ENCODE data around the gene GNG3. TPM values are rescaled to one million over a fixed set of nuclear protein-coding genes. Genes with fewer than 3 reads are reported as not detected.
A peak's percentile ranks its signal among the peaks of the same experiment; 100 is the strongest.
"Not testable (repeated sequence)": the region's sequence is repeated elsewhere in the genome, so short reads cannot be mapped to it uniquely, and the experiment has no call there.

The GNG3 gene
- not detected for total RNA-seq

GRCh38 chr11:62707277-62707861, at the start of gene GNG3, which contains the start of gene BSCL2:
TSS of gene GNG3 (plus strand) at chr11:62707676. CDS start at chr11:62708296, 620 bp downstream.
TSS of gene BSCL2 (minus strand) at chr11:62707424. CDS start at chr11:62707195, 229 bp downstream.
- DNase-seq (ENCODE audit: low spot score): no peak
- peak within 1 kb of the TSS; percentile 93 for H3K4me3 Mint-ChIP-seq
- H3K9me3 Mint-ChIP-seq: no peaks in the 10 kb centered on the region
- peak within 1 kb of the TSS; percentile 91 to 99 for H3K27ac Mint-ChIP-seq
- H3K4me1 Mint-ChIP-seq (ENCODE audit: low read depth in 2 of 2): peaks cover 44 to 49% of the 10 kb centered on the region in 2 donors
- no peaks in the 10 kb centered on the region for H3K27me3 Mint-ChIP-seq
- no peak for ATAC-seq
- H3K36me3 Mint-ChIP-seq: peaks cover 5% of the 10 kb centered on the region

GRCh38 chr11:62664405-62665074, 42.9 kb upstream of the GNG3 start:
- ATAC-seq (peak; percentile 20 to 64), DNase-seq (ENCODE audit: low spot score) (no peak)
- H3K36me3 Mint-ChIP-seq: peaks cover 17% of the 10 kb centered on the region
- H3K27ac Mint-ChIP-seq: peak overlapping the region; percentile 89 to 94
- no peaks in the 10 kb centered on the region for H3K27me3 Mint-ChIP-seq
- H3K4me1 Mint-ChIP-seq (ENCODE audit: low read depth in 2 of 2): peaks cover 23% of the 10 kb centered on the region in 2 donors
- peak overlapping the region; percentile 96 for H3K4me3 Mint-ChIP-seq
- no peaks in the 10 kb centered on the region for H3K9me3 Mint-ChIP-seq

- ATAC-seq (peak; percentile 95 to 97), DNase-seq (ENCODE audit: low spot score) (peak; percentile 96)
- Mint-ChIP-seq H3K27ac (peak within 1 kb of the TSS; percentile 89 to 94), H3K9me3 (no peaks in the 10 kb centered on the region), H3K27me3 (no peaks in the 10 kb centered on the region), H3K4me1 (ENCODE audit: low read depth in 2 of 2) (peaks cover 23% of the 10 kb centered on the region in 2 donors), H3K4me3 (peak within 1 kb of the TSS; percentile 96), H3K36me3 (peaks cover 17% of the 10 kb centered on the region)
These were observed 42.3 kb upstream of the GNG3 start, which contains the start of the genes C11orf98 and CSKMT for GRCh38 chr11:62665075-62665598. TSS of gene C11orf98 (minus strand) at chr11:62665210. CDS start at chr11:62665169, 41 bp downstream. TSS of gene CSKMT (plus strand) at chr11:62665312. CDS start at chr11:62665880, 568 bp downstream.

GRCh38 chr11:62665599-62666258, 41.7 kb upstream of the GNG3 start:
- Mint-ChIP-seq H3K4me3 (peak overlapping the region; percentile 96), H3K27ac (peak overlapping the region; percentile 89 to 94), H3K9me3 (no peaks in the 10 kb centered on the region), H3K4me1 (ENCODE audit: low read depth in 2 of 2) (peaks cover 25 to 28% of the 10 kb centered on the region in 2 donors), H3K27me3 (no peaks in the 10 kb centered on the region), H3K36me3 (peaks cover 17% of the 10 kb centered on the region)
- peak; percentile 42 to 55 for ATAC-seq
- no peak for DNase-seq (ENCODE audit: low spot score)

GRCh38 chr11:62666259-62666926, 41.1 kb upstream of the GNG3 start:
- peaks cover 17% of the 10 kb centered on the region for H3K36me3 Mint-ChIP-seq
- peak overlapping the region; percentile 96 for H3K4me3 Mint-ChIP-seq
- no peaks in the 10 kb centered on the region for H3K27me3 Mint-ChIP-seq
- ATAC-seq: no peak
- no peak for DNase-seq (ENCODE audit: low spot score)
- peaks cover 31 to 34% of the 10 kb centered on the region in 2 donors for H3K4me1 Mint-ChIP-seq (ENCODE audit: low read depth in 2 of 2)
- no peaks in the 10 kb centered on the region for H3K9me3 Mint-ChIP-seq
- peak overlapping the region; percentile 89 to 94 for H3K27ac Mint-ChIP-seq

- no peaks in the 10 kb centered on the region for H3K27me3 Mint-ChIP-seq
- H3K4me1 Mint-ChIP-seq (ENCODE audit: low read depth in 2 of 2): peaks cover 33 to 35% of the 10 kb centered on the region in 2 donors
- peak overlapping the region; percentile 96 for H3K4me3 Mint-ChIP-seq
- no peaks in the 10 kb centered on the region for H3K9me3 Mint-ChIP-seq
- DNase-seq (ENCODE audit: low spot score) (no peak), ATAC-seq (no peak)
- peak overlapping the region; percentile 89 to 94 for H3K27ac Mint-ChIP-seq
- peaks cover 16% of the 10 kb centered on the region for H3K36me3 Mint-ChIP-seq
These were observed 40.0 kb upstream of the GNG3 start for GRCh38 chr11:62667460-62667859.

GRCh38 chr11:62669420-62670161, 37.9 kb upstream of the GNG3 start:
- H3K9me3 Mint-ChIP-seq: no peaks in the 10 kb centered on the region
- ATAC-seq (no peak), DNase-seq (ENCODE audit: low spot score) (no peak)
- H3K27ac Mint-ChIP-seq: peak overlapping the region; percentile 91 to 96
- H3K36me3 Mint-ChIP-seq: peaks cover 9% of the 10 kb centered on the region
- peak overlapping the region; percentile 94 for H3K4me3 Mint-ChIP-seq
- H3K4me1 Mint-ChIP-seq (ENCODE audit: low read depth in 2 of 2): peaks cover 25 to 33% of the 10 kb centered on the region in 2 donors
- no peaks in the 10 kb centered on the region for H3K27me3 Mint-ChIP-seq

- Mint-ChIP-seq H3K4me3 (peak overlapping the region; percentile 94), H3K27me3 (no peaks in the 10 kb centered on the region), H3K9me3 (no peaks in the 10 kb centered on the region), H3K27ac (peak overlapping the region; percentile 91 to 96), H3K36me3 (peaks cover 14% of the 10 kb centered on the region), H3K4me1 (ENCODE audit: low read depth in 2 of 2) (peaks cover 28 to 34% of the 10 kb centered on the region in 2 donors)
- DNase-seq (ENCODE audit: low spot score) (no peak), ATAC-seq (peak; percentile 33 to 45)
These were observed 36.3 kb upstream of the GNG3 start for GRCh38 chr11:62671236-62671607.

- H3K4me3 Mint-ChIP-seq: peak within 1 kb of the TSS; percentile 94
- H3K36me3 Mint-ChIP-seq: peaks cover 13% of the 10 kb centered on the region
- H3K9me3 Mint-ChIP-seq: no peaks in the 10 kb centered on the region
- peak; percentile 84 for DNase-seq (ENCODE audit: low spot score)
- H3K27me3 Mint-ChIP-seq: no peaks in the 10 kb centered on the region
- ATAC-seq: peak; percentile 92 to 94
- H3K4me1 Mint-ChIP-seq (ENCODE audit: low read depth in 2 of 2): peaks cover 25 to 31% of the 10 kb centered on the region in 2 donors
- H3K27ac Mint-ChIP-seq: peak within 1 kb of the TSS; percentile 91 to 96
These were observed 35.7 kb upstream of the GNG3 start, which contains the start of the genes LBHD1 and UQCC3 for GRCh38 chr11:62671608-62672389. TSS of gene LBHD1 (minus strand) at chr11:62672267. CDS start at chr11:62670031, 2,236 bp downstream. TSS of gene UQCC3 (plus strand) at chr11:62671673. CDS start at chr11:62671746, 73 bp downstream.

- ATAC-seq (no peak), DNase-seq (ENCODE audit: low spot score) (no peak)
- H3K4me3 Mint-ChIP-seq: peak overlapping the region; percentile 94
- no peaks in the 10 kb centered on the region for H3K9me3 Mint-ChIP-seq
- H3K36me3 Mint-ChIP-seq: peaks cover 21% of the 10 kb centered on the region
- H3K27me3 Mint-ChIP-seq: no peaks in the 10 kb centered on the region
- peak overlapping the region; percentile 91 to 96 for H3K27ac Mint-ChIP-seq
- peaks cover 33 to 37% of the 10 kb centered on the region in 2 donors for H3K4me1 Mint-ChIP-seq (ENCODE audit: low read depth in 2 of 2)
These were observed 34.3 kb upstream of the GNG3 start for GRCh38 chr11:62673196-62673525.

- not testable (repeated sequence) for H3K9me3 Mint-ChIP-seq, H3K4me3 Mint-ChIP-seq, ATAC-seq, H3K27me3 Mint-ChIP-seq, H3K27ac Mint-ChIP-seq
- peaks cover 38 to 42% of the 10 kb centered on the region in 2 donors for H3K4me1 Mint-ChIP-seq (ENCODE audit: low read depth in 2 of 2)
- peaks cover 22% of the 10 kb centered on the region for H3K36me3 Mint-ChIP-seq
- DNase-seq (ENCODE audit: low spot score): peak; percentile 15
These were observed 32.1 kb upstream of the GNG3 start for GRCh38 chr11:62675415-62675814.

- H3K4me3 Mint-ChIP-seq: peak overlapping the region; percentile 89
- H3K27ac Mint-ChIP-seq: peak overlapping the region; percentile 85 to 94
- peaks cover 22% of the 10 kb centered on the region for H3K36me3 Mint-ChIP-seq
- ATAC-seq: no peak
- H3K27me3 Mint-ChIP-seq: no peaks in the 10 kb centered on the region
- H3K9me3 Mint-ChIP-seq: no peaks in the 10 kb centered on the region
- peak; percentile 40 for DNase-seq (ENCODE audit: low spot score)
- peaks cover 30 to 38% of the 10 kb centered on the region in 2 donors for H3K4me1 Mint-ChIP-seq (ENCODE audit: low read depth in 2 of 2)
These were observed 30.8 kb upstream of the GNG3 start for GRCh38 chr11:62676698-62677097.
